ENCODE measurements around the gene CREG2. TPM values are rescaled to one million over a fixed set of nuclear protein-coding genes. Genes with fewer than 3 reads are reported as not detected.

The CREG2 gene
- polyA plus RNA-seq, 1 experiment = not detected

- Histone ChIP-seq H3K36me3 (ENCODE audit: control insufficient read depth, insufficient read depth, low read length) (peaks cover 2% of the 10 kb centered on the region), H3K4me3 (ENCODE audit: low read depth, low read length) (no peak overlapping the region), H3K27me3 (ENCODE audit: control insufficient read depth, insufficient read depth, low read length) (no peaks in the 10 kb centered on the region)
- DNase-seq (ENCODE audit: low read depth) = peak; percentile 41
- ChIA-PET CTCF (interaction anchor here (0.6 kb wide), 1 partner anchor 786 kb away, joined by 5 read pairs; no protein-coding TSS in a partner anchor), POLR2A (interaction anchor here (0.5 kb wide), 1 partner anchor 13 kb away, joined by 4 read pairs; no protein-coding TSS in a partner anchor)
- TF ChIP-seq CTCF (IDR thresholded peaks at IDR 0.05; ENCODE audit: insufficient read depth, low read depth, low read length) = no peak
Observed at GRCh38 chr2:101296371-101296770, 90.9 kb downstream of the CREG2 start.

- Histone ChIP-seq H3K36me3 (ENCODE audit: control insufficient read depth, insufficient read depth, low read length) (peaks cover 2% of the 10 kb centered on the region), H3K27me3 (ENCODE audit: control insufficient read depth, insufficient read depth, low read length) (no peaks in the 10 kb centered on the region), H3K4me3 (ENCODE audit: low read depth, low read length) (no peak overlapping the region)
- peak; percentile 40 for DNase-seq (ENCODE audit: low read depth)
- ChIA-PET CTCF (interaction anchor here (0.6 kb wide), 1 partner anchor 787 kb away, joined by 5 read pairs; no protein-coding TSS in a partner anchor), POLR2A (interaction anchor here (0.7 kb wide), 1 partner anchor 10 kb away, joined by 4 read pairs; no protein-coding TSS in a partner anchor)
- no peak for TF ChIP-seq CTCF (IDR thresholded peaks at IDR 0.05; ENCODE audit: insufficient read depth, low read depth, low read length)
Observed at GRCh38 chr2:101295895-101296294, 91.4 kb downstream of the CREG2 start.

Small RNAs within 50 kb of the gene (small RNA-seq; reads per million reads assigned to genes)
- gene MIR5696 (ENCODE audit: insufficient read length, low read depth, low replicate concordance) = not detected

Other genes starting within 250 kb of the CREG2 start
- 5.9 and 8.8 TPM in 2 replicates for gene TBC1D8, start 236.1 kb downstream of the CREG2 start, polyA plus RNA-seq (2011; rRNA removed)
- gene CNOT11, start 134.6 kb downstream of the CREG2 start, polyA plus RNA-seq (2011; rRNA removed) = 63.0 and 68.6 TPM in 2 replicates
- gene RNF149, start 78.8 kb downstream of the CREG2 start, polyA plus RNA-seq (2011; rRNA removed) = 20.8 and 24.3 TPM in 2 replicates
- 1.7 and 2.1 TPM in 2 replicates for gene RFX8, start 87.6 kb upstream of the CREG2 start, polyA plus RNA-seq (2011; rRNA removed)

Measured in BJ (cell line).